HL-60 (cell line): Measurements from ENCODE around the gene MSH3.

Source experiments
- CTCF ChIP-seq: IDR thresholded peaks from one replicate; pipeline ENCODE4 v1.5.1; 2011; ENCODE audit warnings: low read length, control low read depth, inconsistent platforms; ENCODE audit not compliant: insufficient read depth
- POLR2AphosphoS5 ChIP-seq: IDR thresholded peaks from 2 replicates; pipeline ENCODE4 v1.6.1; 2012; ENCODE audit warnings: low read depth

- TF ChIP-seq POLR2AphosphoS5 = no peak
- TF ChIP-seq CTCF = no peak
These were observed 211.1 kb downstream of the MSH3 start for GRCh38 chr5:80865551-80865950.
